Colonic mucosa (tissue), 4 donors: ENCODE results near the gene IDI1. TPM values are rescaled to one million over a fixed set of nuclear protein-coding genes. Genes with fewer than 3 reads are reported as not detected.

Experiments
- DNase-seq: peaks from one replicate; pipeline ENCODE4 v3.0.0-alpha.2; 2020
- H3K27ac ChIP-seq: fragments of 200-600 bp; one replicate; pipeline ENCODE4 v1.8.0; 2021
- H3K27me3 ChIP-seq: fragments of 200-600 bp; one replicate; pipeline ENCODE4 v1.8.0; 2021
- H3K36me3 ChIP-seq: fragments of 200-600 bp; one replicate; pipeline ENCODE4 v1.8.0; 2021
- H3K4me1 ChIP-seq: fragments of 200-600 bp; one replicate; pipeline ENCODE4 v1.8.0; 2021; ENCODE audit warnings: mild to moderate bottlenecking
- H3K4me3 ChIP-seq: fragments of 200-600 bp; one replicate; pipeline ENCODE4 v1.8.0; 2021
- H3K9ac ChIP-seq, 2 donors: one replicate each; pipeline ENCODE4 v1.7.0; 2013; ENCODE audit warnings: control low read depth in 2 of 2, low read depth in 2 of 2, low read length in 2 of 2
- H3K9me3 ChIP-seq: fragments of 200-600 bp; one replicate; pipeline ENCODE4 v1.8.0; 2021
- intact Hi-C: fragments of 100-400 bp; cut with DNase I; formaldehyde crosslinking; loops from one replicate; pipeline ENCODE4 v1.14.1; 2022
- total RNA-seq, 2 donors: library from RNA; stranded (reverse); fragmentation: NEBNext Ultra II Directional in 1 of 2; extraction: Animal tissue kit (Norgen Biotek cat#: 25700) in 1 of 2; gene quantifications; one replicate each; pipeline ENCODE4 v1.2.1, GENCODE V29; 2021
- TF ChIP-seq, protein P1 (sequence below): fragments of 200-600 bp; IDR thresholded peaks from one replicate; pipeline ENCODE4 v1.8.0; 2022; ENCODE audit warnings: antibody characterized with exemption, mild to moderate bottlenecking
- donor health status: healthy.
- donor health status: DM: no; HTN: no; CAD: no.
- donor health status: DM: no; HTN: no; CAD: no.

Gene IDI1
- total RNA-seq, 2 donors from 2014 or later = 41.3 to 142 TPM

DNA sequence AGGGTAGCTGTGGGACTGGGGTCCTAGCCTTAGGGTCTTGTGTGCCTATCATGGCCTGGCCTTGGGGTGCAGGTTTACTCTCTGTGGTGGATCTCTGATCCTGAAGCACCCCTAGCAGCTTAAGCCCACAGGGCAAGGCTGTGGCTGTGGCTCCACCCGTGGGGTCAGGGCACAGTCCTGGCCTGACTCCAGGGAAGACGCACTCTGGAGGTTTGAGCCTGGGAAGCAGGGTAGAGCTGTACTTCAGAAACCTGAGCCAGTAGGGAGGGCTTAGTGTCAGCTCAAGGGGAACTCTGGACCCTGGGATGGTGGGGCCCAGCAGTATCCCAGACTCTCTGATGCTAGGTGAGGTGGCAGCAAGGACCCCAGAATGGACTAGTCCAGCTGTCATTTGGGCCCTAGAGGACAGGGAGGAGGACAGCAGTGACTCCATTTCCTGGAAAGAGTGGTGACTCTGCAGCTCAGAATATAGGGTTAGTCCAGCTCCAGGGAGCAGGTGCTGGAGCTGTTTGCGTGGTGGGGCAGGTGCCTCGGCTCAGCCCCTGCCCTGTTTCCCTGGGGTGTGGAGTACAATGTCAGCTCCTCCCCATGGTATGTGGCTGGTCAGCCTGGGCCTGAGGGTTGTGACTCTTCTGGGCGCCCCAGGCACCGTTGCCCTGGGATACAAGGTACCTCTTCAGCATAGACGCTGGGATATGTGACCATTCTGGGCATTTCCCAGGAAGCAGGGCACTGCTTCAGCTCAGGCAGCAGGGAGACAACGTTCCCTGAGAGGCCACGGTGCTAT lies 44.8 kb downstream of the IDI1 start:
- intact Hi-C loops = no loop called here
- H3K9me3 ChIP-seq = no peaks in the 10 kb centered on the region
- peaks cover 23% of the 10 kb centered on the region for H3K36me3 ChIP-seq
- TF ChIP-seq, protein P1, sequence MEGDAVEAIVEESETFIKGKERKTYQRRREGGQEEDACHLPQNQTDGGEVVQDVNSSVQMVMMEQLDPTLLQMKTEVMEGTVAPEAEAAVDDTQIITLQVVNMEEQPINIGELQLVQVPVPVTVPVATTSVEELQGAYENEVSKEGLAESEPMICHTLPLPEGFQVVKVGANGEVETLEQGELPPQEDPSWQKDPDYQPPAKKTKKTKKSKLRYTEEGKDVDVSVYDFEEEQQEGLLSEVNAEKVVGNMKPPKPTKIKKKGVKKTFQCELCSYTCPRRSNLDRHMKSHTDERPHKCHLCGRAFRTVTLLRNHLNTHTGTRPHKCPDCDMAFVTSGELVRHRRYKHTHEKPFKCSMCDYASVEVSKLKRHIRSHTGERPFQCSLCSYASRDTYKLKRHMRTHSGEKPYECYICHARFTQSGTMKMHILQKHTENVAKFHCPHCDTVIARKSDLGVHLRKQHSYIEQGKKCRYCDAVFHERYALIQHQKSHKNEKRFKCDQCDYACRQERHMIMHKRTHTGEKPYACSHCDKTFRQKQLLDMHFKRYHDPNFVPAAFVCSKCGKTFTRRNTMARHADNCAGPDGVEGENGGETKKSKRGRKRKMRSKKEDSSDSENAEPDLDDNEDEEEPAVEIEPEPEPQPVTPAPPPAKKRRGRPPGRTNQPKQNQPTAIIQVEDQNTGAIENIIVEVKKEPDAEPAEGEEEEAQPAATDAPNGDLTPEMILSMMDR = no peak
- H3K4me3 ChIP-seq = no peak overlapping the region
- DNase-seq = no peak
- H3K4me1 ChIP-seq = no peaks in the 10 kb centered on the region
- H3K9ac ChIP-seq = no peak overlapping the region
- no peaks in the 10 kb centered on the region for H3K27me3 ChIP-seq
- H3K27ac ChIP-seq = no peak overlapping the region

DNA sequence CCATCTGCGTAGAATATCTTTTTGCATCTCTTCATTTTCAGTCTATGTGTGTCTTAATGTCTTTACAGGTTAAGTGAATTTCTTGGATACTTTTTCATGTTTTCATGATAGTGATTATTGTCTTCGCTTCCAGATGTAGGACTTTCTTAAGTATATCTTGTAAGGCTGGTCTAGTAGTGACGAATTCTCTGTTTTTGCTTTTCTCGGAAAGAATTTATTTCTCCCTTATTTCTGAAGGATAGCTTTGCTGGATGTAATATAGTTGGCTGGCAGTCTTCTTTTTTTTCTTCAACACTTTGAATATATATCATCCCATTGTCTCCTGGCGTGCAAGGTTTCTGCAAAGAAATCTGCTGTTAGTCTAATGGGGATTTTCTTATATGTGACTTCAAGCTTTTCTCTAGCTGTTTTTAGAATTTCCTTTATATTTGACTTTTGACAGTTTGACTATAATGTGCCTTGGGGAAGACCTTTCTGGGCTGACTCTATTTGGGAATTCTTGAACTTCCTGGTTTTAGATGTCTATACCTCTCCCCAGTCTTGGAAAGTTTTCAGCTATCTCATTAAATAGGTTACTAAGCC lies 46.4 kb downstream of the IDI1 start:
- DNase-seq = no peak
- no peaks in the 10 kb centered on the region for H3K4me1 ChIP-seq
- no peaks in the 10 kb centered on the region for H3K27me3 ChIP-seq
- no peak overlapping the region for H3K9ac ChIP-seq
- TF ChIP-seq, protein P1 = no peak
- intact Hi-C loops = no loop called here
- H3K27ac ChIP-seq = no peak overlapping the region
- H3K4me3 ChIP-seq = no peak overlapping the region
- peaks cover 27% of the 10 kb centered on the region for H3K36me3 ChIP-seq
- H3K9me3 ChIP-seq = no peaks in the 10 kb centered on the region

DNA sequence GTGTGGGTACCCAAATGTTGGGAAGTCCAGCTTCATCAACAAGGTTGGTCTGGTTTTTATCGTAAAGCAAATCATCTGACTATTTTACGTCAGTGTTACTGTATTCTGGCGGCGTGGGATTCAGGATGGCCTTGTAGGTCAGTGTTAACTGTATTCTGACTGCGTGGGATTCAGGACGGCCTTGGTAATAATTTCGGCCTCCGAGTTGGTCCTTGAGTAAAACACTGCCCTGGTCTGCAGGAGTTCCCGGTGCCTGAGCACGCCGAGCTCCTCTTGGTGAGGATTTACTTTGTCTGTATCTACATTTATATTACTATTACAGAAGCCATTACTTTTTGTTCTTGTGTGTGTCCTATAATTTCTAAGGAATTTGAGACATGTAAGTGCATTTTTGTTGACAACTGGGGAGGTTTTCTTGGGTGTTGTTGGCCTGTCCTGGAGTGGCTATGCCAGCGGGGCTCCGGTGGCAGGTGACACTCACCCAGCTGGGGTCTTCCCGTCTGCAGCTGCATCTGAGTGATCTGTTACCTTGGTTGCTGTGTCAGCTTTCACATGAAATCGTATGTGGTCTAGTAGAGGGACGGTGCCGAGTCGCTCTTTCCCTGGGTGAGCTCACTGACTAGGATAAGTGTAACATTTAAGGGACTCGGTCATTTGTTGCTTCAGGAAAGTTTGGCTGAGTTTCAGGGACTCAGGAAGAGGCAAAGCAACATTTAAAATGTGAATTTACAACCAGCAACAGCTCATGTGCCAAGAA lies 51.5 kb downstream of the IDI1 start:
- H3K9ac ChIP-seq = no peak overlapping the region
- H3K4me1 ChIP-seq = no peaks in the 10 kb centered on the region
- H3K4me3 ChIP-seq = no peak overlapping the region
- no peaks in the 10 kb centered on the region for H3K9me3 ChIP-seq
- peaks cover 32% of the 10 kb centered on the region for H3K36me3 ChIP-seq
- TF ChIP-seq, protein P1 = no peak
- H3K27me3 ChIP-seq = no peaks in the 10 kb centered on the region
- H3K27ac ChIP-seq = no peak overlapping the region
- intact Hi-C loops = no loop called here
- no peak for DNase-seq

DNA sequence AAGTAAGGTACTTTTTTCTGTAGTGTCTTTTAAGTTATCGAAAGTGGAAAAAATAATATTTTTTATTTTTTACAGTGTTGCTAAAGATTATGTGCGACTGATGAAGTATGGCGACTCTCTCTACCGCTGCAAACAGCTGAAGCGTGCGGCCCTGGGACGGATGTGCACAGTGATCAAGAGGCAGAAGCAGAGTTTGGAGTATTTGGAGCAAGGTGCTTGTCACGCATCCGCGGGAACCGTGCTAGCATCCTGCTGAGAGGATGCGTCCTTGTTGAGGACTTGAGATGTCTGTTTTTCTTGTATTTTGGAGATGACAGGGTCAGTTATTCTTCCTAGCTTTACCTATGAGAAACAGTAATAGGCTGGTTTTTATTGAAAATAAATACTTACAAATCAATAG lies 52.9 kb downstream of the IDI1 start:
- TF ChIP-seq, protein P1 = no peak
- no peak overlapping the region for H3K4me3 ChIP-seq
- peaks cover 30% of the 10 kb centered on the region for H3K36me3 ChIP-seq
- H3K27ac ChIP-seq = no peak overlapping the region
- H3K9me3 ChIP-seq = no peaks in the 10 kb centered on the region
- intact Hi-C loops = no loop called here
- H3K27me3 ChIP-seq = no peaks in the 10 kb centered on the region
- no peaks in the 10 kb centered on the region for H3K4me1 ChIP-seq
- H3K9ac ChIP-seq = no peak overlapping the region
- DNase-seq = no peak

DNA sequence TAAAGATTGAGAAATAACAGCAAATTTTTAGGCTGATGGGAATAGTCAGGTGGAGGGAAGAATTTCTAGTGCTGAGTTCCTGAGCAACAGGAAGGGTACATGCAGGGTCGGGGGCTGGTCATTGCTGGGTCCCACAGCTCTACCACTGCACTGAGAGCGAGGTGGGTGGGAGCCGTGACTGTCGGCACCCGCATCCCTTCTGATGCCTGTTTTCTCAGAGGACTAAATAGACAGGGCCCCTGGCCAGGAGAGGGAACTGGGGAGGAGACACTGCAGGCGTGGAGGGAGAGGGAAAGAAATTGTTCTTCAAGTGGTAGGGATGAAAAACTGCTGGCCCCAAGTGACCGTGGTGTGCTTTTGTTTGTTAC lies 53.4 kb downstream of the IDI1 start:
- TF ChIP-seq, protein P1 = no peak
- no peak for DNase-seq
- Histone ChIP-seq H3K27me3 (no peaks in the 10 kb centered on the region), H3K9ac (no peak overlapping the region), H3K9me3 (no peaks in the 10 kb centered on the region), H3K4me3 (no peak overlapping the region), H3K4me1 (no peaks in the 10 kb centered on the region), H3K27ac (no peak overlapping the region), H3K36me3 (peaks cover 25% of the 10 kb centered on the region)
- intact Hi-C loops = no loop called here
